Central memory CD4-positive, alpha-beta T cell (primary cell): ENCODE measurements around the gene COL18A1.

Experiments used
- DNase-seq: peaks from one replicate; pipeline ENCODE4 v3.0.0; 2022

Gene COL18A1

GRCh38 chr21:45457161-45457831, 52.3 kb downstream of the COL18A1 start:
- no peak for DNase-seq

- no peak for DNase-seq
Measured at GRCh38 chr21:45457832-45458172, 52.8 kb downstream of the COL18A1 start.

DNA sequence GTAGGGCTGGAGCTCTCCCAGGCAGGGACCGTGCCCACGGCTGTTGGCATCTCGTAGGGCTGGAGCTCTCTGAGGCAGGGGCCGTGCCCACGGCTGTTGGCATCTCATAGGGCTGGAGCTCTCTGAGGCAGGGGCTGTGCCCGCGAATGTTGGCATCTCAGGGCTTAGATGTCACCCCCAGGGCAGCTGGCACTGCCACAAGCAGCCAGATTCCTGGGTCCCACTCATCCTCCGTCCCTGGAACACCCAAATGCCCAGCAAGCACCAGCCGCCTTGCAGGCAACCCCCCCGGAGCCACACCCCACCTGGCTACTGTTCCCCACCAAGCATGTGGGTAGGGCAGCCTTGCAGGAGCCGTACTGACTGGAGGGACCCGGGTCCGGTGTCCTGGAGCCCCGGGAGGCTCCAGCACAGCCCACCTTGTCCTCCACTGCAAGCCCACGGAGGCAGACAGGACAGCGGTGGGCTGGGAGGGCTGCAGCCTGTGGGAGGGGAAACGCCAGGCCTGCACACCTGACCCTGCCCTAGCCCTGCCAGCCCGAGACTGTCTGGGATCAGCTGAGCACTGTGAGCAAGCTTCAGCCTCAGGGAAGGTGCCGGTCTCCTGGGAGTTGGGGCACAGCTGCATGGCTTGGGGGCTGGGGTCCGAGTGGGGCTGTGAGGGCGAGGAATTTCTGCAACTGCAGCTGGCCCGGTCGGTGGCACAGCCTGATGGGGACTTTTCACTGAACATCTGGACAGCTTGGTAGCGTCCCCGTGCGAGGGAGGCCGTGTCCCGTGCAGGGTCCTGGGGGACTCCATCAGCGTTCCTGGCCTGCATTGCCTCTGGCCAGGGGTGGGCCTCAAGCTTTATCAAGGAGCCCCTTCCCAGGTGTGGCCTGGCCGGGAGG, 53.6 kb downstream of the COL18A1 start:
- no peak for DNase-seq

DNA sequence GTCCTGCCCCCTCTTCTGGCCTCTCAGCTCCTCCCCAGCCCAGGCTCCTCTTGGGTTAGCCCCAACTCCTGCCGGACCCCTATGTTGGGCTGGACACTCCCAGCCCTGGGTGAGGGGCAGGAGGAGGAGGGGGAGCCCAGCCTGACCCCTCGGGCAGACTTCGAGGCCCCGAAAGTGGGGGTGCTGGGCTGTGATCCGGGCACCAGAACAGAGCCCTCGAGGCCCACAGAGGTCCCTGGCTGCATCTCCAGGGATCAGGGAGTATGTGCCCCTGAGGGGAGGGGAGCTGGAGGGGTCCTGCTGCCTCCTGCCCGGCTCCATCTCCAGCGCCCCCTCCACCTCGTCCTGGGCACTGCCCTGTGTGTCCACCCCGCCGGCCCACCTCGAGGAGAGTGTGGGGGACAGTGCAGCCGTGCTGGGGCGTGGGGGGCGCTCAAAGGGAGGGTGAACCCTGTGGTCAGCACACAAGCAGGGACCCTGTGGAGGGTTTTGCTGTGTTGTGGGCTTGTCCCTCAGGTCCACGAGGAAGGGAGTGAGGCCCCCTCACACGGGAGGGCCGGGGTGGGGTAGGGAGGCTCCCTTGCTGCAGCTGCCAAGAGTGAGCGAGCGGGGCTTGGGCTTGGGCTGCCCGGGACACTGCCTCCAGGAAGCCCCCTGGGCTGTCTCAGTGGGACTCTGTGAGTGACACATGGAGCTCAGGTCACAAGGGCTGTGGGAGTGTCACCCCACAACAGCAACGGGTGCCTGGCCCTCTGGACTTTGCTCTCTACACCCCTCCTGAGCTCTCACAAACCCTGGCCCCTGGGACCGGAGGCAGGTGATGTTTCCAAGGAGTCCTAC, 54.4 kb downstream of the COL18A1 start:
- DNase-seq = no peak

- no peak for DNase-seq
Measured at GRCh38 chr21:45460011-45460565, 55.1 kb downstream of the COL18A1 start.

DNA sequence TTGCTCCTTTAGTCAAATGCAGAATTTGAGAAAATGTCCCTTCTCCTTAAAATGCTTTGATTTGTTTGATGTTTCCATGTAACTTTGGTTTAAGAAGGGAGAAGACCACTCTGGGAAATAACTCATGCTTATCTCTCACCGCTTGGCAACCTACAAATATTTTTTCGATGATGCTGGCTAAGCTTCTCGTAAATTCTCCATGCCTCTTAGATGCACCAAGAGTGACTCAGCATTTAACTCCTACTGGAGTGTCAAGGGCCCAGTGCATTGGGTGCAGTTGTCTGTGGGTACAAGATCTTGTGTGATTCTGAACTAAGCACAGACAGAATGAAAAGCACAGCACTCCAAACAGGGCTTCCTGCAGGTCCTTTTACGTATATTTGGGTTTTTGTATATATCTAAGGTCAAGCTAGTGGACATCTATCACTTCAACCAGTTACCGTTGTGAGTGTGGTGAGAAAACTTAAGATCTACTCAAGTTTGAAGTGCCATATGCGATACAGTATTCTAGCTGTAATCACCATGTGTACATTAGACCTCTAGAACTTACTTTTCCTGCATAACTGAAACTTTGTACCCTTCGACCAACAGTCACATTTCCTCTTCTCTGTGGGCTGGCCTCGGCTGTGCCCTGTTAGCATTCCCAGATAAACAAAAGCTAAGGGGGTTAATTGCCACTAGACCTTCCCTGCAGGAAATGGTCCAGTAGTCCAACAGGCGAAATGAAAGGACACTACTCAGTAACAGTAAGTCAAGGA, 55.8 kb downstream of the COL18A1 start:
- no peak for DNase-seq

DNA sequence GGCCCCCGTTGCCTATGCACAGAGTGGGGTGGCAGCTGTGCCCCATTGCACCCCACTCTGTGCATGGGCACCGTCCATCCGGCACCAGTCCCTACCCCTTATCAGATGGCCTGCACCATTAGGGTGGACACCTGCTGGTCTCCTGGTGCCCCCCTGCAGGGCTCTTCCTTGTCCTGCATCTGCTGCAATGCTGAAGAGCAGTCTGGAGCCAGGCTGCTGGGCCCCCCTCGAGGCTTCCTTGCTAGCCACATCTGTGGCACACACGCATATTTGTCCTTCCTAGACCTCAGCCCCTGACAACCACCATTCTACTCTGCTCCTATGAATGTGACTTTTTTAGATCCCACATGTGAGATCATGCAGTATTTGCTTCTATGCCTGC, 56.4 kb downstream of the COL18A1 start:
- DNase-seq = no peak

DNA sequence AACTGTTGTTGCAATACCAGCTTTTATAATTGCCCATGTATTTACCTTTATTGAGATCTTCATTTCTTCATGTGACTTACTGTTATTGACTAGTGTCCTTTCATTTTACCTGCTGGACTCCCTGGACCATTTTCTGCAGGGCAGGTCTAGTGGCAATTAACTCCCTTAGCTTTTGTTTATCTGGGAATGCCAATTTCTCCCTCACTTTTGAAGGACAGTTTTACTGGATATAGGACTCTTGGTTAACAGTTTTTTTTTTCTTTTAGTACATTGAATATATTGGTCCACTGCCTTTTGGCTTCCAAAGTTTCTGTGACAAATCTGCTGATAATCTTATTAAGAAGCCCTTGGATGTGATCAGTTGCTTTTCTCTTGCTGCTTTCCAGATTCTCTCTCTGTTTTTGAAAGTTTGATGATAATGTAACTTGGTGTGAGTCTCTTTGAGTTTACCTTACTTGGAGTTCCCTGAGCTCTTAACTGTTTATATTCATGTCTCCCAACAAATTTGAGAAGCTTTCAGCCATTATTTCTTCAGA, 56.9 kb downstream of the COL18A1 start:
- DNase-seq = no peak

GRCh38 chr21:45463871-45464270, 58.9 kb downstream of the COL18A1 start:
- DNase-seq = no peak

DNA sequence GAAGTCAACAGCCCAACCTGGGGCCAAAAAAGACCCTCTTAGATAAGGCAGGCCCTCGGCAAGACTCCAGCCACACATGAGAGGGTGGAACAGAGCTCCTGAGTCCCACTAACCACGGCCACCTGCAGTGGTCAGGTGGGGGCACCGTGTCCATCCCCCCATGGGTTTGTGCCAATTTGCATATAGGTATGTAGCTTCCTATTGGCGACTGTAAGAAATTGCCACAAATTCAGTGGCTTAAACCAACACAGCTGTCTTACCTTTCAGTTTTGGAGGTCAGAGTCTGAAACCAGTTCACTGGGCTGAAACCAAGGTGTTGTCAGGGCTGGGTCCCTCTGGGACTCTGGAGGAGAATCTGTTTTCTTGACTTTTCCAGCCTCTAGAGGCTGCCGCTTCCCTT, 59.3 kb downstream of the COL18A1 start:
- no peak for DNase-seq

DNA sequence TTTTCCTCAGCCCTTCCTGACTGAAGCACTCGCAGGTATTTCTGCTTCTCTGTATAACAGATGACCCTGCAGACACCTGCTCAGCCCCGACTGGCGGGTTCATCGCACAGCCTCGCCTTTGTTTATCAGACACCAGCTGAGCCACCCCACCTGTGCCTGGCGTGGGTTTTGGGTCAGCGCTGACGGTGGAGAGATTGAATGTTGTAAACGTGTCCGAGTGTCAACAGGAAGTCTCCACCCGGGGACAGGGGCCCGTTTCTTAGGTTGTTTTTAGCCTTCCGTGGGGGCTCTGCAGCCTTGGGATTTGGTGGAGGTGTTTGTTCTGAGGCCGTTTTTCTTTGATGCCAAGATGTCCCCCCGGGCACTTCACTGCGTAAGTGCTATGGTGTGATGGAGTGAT, 60.1 kb downstream of the COL18A1 start:
- DNase-seq = no peak

GRCh38 chr21:45465611-45466329, 60.8 kb downstream of the COL18A1 start:
- DNase-seq = no peak

DNA sequence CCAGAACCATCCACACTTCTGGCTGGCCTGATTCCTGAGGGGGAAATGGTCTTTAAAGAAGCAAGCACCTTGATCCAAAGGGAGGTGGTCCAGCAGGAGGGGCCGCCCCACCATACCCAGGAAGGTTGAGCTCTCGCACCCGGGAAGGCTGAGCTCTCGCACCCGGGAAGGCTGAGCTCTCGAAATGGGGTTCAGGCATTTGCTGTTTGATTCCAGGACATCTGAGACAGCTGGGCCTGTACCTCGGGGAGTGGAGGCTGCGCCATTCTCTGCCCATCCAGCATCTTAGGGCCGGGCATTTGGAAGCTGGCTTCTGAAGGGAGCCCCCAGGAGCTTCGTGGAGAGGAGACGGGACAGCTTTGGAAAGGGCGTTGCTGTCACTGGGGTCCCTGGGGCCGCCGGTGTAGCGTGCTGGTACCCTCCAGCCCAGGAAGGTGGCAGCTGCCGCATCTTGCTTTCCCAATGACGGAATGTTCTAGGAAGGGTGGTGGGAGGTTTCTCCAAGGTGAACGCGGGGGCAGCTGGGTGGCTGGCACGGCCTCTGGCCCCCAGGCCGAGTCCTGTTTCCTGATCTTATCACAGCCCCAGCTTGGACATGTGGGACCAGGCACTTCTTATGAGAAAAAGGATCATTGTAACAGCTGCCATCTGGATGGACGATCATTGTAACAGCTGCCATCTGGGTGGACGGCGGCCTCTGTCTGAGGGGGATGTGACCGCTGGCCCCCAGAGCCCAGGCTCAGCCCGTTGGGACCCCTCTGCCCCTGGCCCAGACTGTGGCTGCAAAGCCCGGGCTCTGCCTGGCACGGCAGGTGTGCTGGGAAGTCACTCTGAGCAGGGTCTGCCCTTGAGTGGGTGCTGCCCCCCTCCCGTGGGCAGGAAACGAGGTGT, 61.6 kb downstream of the COL18A1 start:
- no peak for DNase-seq

- DNase-seq = no peak
Measured at GRCh38 chr21:45467221-45467779, 62.3 kb downstream of the COL18A1 start.

DNA sequence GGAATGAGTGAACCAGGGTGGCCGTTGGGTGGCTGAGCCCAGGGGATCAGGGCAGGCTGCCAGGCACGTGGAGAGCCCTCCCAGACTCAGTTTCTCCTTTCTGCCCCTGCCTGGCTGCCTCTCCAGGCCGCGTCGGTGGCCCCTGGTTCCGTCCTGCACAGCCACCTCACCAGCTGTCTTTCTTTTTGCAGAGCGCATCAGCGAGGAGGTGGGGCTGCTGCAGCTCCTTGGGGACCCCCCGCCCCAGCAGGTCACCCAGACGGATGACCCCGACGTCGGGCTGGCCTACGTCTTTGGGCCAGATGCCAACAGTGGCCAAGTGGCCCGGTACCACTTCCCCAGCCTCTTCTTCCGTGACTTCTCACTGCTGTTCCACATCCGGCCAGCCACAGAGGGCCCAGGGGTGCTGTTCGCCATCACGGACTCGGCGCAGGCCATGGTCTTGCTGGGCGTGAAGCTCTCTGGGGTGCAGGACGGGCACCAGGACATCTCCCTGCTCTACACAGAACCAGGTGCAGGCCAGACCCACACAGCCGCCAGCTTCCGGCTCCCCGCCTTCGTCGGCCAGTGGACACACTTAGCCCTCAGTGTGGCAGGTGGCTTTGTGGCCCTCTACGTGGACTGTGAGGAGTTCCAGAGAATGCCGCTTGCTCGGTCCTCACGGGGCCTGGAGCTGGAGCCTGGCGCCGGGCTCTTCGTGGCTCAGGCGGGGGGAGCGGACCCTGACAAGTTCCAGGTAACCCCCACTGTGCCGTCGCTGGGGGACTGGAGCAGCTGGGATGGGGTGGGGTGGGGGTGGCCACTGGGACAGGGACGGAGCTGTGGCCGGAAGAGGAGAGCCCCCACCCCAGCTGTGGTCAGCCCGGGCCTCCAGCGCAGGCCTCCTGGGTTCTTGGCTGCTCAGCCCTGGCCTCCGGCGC, 63.3 kb downstream of the COL18A1 start:
- DNase-seq = no peak

DNA sequence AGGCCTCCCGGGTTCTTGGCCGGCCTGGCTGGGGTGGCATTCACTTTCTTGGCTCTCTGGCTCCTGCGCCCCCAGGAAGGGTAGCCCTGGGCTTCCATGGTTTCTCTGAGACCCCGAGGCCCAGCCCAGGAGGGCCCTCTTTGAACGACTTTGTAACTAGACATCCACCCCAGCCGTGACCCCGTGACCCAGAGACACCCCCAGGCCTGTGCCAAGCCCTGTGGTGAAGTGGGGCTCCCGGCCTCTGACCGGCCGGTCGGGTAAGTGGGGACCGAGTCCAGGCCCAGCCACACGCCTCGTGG, 64.0 kb downstream of the COL18A1 start:
- no peak for DNase-seq

DNA sequence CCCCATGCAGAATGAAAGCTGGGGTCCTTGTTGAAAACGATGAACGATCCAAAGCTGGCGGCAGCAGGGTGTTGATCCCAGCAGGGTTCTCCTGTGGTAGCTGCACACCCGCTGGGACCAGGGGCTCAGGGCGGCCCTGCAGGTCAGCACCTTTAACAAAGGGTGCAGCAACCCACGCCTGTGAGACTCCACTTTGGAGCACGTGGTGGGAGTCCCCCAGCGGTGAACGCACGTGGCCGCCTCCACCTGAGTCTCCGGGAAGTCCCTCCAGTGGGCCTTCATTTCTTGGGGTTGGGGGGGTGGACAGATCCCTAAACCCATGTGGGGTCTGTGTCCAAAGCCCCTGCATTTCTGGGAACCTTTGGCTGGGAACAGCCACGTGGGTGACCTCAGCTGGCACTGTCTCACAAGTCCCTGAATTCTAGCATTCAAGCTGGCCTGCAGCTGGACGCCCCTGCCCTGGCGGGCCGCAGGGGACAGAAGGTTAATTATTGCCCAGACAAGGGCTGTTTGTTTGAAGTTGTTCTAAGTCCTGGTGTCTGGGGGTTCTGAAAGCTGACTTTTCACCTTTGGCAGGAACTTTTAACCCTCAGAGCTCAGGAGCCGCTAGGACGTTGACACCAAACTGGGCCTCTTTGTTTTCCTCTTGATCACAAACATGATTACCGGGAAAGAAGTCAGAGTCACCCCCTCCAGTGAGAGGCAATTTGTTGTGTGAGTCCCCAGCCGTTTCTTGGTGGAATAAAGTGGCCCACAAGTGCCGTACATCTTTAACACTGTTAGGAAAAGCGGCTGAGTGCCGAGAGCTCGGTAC, 64.5 kb downstream of the COL18A1 start:
- DNase-seq = no peak

GRCh38 chr21:45470087-45470515, 65.1 kb downstream of the COL18A1 start:
- DNase-seq = no peak
